NOMO-1 treated with dmso at 0.1 percent for 144 hours (cell line): Measurements from ENCODE around the gene KIF26A.

Experiments
- DNase-seq: peaks from one replicate; lab custom pipeline; 2025; ENCODE audit not compliant: unreplicated experiment; lab: John Stamatoyannopoulos, UW

The KIF26A gene

GRCh38 chr14:104129556-104129955 is 8.8 kb upstream of the KIF26A start:
- no peak for DNase-seq

- DNase-seq: peak; percentile 21
These were observed 7.3 kb upstream of the KIF26A start for GRCh38 chr14:104130974-104131651.

DNA sequence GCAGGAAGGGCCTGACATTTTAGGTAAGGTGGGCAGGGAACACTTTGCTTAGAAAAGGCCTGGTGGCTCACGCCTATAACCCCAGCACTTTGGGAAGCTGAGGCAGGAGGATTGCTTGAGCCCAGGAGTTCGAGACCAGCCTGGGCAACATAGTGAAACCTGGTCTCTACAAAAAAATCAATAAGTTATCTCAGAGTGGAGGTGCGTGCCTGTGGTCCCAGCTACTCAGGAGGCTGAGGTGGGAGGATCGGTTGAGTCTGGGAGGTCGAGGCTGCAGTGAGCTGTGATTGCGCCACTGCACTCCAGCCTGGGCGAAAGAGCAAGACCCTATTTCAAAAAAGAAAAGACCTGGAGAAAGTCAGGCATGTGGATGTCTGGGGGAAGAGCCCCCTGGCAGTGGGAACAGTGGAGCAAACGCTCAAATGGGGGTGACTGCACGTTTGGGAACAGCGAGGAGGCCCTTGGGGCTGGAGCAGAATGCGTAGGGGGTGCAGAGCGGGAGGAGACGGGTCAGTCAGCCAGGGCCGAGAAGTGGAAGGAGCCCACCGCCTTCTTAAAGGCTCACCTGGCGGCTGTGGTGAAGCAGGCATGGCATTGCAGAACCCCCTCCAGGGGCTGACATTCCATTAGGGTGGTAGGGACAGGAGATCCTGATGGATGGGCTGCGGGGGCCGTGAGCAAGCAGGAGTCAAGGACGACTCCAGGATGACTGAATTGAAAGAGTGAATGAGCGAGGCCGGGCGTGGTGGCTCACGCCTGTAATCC is 6.2 kb upstream of the KIF26A start:
- no peak for DNase-seq

- DNase-seq: no peak
These were observed 5.4 kb upstream of the KIF26A start for GRCh38 chr14:104132981-104133380.

DNA sequence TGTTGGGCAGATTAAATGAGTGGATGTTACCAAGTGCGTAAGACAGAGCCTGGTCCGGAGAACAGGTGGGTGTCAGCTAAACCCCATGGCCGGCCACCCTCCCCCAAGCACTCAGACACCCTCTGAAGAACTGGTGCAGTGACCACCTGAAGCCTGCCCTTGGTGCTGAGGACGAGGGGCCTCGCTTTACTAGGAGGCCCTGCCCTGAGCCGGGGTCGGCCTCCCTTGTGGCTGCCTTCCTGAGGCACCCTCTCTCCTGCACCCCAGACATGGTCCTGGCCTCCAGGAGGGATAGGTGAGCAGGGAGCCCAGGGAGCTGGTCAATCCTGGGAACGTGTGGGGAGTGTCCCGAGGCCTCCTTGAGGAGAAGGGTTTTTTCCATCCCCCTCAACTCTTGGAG is 4.9 kb upstream of the KIF26A start:
- no peak for DNase-seq

DNA sequence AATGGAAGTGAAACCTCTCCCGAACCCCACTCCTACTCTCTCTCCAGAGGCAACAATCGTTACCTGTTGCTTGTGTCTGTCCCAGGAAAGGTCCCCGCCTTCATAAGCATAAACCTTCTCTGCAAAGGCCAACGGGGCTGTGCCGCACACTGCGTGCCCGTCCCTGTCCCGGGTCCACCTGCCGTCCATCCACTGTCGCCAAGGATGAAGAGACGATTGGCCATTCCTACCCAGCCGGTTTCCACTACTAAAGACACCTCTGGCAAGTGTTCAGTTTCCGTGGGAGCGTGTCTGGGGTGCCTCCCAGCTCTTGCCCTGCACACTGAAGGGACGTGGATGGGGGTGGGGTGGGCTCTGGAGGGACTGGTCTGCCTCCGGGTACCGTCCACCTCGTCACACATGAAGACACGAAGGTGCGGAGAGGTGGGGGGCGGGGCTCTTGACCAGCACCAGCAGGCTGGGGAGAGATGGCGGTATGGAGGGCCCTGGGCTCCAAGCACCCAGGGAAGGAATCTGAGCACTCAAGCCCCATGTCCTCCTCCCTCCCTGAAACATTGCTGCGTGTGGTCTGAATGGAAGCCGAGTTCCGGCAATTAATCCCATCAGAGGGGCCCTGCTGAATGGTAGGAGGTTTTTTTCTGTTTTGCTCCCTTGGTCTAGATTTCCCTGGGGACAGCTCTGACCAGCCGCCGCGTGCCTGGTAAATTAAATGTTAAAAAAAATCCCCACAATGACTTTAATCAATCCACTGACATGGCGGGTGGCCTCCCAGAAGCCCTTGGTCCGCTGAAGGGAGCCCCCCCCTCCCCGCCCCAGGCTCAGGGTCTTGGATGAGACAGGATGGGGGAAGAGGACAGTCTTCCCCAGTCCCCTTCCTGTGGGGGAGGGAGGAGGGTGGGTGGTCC is 4.1 kb upstream of the KIF26A start:
- no peak for DNase-seq

- DNase-seq: no peak
These were observed 3.1 kb upstream of the KIF26A start for GRCh38 chr14:104135121-104135903.

GRCh38 chr14:104135904-104136471 is 2.4 kb upstream of the KIF26A start:
- no peak for DNase-seq

GRCh38 chr14:104136472-104137296 is 1.7 kb upstream of the KIF26A start:
- DNase-seq: no peak

GRCh38 chr14:104137297-104138097 is 890 bp upstream of the KIF26A start:
- peak; percentile 32 for DNase-seq

DNA sequence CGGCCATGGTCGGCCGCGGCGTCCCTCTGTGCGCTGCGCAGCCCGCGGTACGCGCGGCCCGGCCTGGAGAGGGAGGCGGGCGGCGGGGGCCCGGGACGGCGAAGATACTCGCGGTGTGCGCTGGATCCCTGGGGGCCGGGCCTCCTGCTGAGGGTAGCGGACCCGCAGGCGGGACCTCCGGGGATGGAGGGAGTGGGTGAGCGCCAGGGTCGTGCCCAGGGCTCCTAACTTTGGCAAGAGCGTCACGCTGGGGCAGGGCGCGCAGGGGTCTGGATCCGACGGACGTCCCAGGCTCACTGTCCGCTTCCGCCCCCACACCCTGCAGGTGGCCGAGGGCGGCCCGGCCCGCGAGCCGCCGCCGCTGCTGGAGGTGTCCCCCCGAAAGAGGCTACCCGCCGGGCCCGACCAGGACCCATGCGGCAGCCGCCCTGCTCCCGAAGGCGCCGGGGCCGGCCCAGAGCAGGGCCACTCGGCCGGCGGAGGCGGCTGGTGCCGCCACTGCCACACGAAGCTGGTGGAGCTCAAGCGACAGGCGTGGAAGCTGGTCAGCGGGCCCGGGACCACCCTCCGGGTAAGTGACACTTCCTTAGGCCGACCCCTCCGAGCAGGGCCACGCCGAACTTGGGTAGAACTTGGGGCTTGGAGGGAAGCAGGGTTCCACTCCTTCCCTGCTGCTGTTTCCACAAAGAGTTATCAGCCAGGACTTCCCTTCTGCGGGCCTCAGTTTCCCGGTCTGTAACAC is 502 bp downstream of the KIF26A start:
- DNase-seq: no peak

DNA sequence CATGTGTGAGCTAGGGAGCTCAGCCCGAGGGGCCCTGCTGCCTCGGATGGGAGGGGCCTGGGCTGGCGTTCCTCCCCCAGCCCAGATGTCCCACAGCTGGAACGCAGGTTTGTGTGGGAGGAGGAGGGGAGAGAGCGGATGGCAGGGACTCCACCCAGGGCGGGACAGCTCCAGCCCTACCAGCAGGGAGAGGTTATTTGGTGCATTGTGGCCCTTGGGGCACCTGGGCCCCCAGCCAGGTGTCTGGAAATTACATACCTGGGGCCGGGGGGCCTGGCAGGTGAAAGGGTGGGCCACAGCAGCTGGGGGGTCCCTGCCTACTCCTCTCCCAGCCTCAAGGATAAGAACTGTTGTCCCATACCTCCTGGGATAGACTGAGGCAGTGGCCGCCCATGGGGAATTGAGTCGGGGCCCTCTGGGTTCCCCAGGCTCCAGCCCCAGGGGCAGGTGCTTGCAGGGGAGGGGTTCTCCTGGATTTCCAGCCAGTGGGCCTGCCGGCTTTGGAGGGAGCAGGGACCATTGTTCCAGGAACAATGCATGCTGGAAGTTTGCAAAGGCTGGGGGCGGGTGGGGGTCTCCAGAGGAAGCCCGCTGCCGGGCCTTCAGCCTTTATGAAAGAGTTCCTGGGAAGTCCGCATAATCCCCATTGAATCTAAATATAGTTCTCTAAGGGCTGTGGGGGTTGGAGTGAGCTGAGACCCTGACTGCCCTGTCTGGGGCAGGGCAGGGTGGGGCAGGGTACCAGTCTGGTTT is 1.2 kb downstream of the KIF26A start:
- DNase-seq: no peak

GRCh38 chr14:104140213-104140462 is 1.8 kb downstream of the KIF26A start:
- DNase-seq: no peak

DNA sequence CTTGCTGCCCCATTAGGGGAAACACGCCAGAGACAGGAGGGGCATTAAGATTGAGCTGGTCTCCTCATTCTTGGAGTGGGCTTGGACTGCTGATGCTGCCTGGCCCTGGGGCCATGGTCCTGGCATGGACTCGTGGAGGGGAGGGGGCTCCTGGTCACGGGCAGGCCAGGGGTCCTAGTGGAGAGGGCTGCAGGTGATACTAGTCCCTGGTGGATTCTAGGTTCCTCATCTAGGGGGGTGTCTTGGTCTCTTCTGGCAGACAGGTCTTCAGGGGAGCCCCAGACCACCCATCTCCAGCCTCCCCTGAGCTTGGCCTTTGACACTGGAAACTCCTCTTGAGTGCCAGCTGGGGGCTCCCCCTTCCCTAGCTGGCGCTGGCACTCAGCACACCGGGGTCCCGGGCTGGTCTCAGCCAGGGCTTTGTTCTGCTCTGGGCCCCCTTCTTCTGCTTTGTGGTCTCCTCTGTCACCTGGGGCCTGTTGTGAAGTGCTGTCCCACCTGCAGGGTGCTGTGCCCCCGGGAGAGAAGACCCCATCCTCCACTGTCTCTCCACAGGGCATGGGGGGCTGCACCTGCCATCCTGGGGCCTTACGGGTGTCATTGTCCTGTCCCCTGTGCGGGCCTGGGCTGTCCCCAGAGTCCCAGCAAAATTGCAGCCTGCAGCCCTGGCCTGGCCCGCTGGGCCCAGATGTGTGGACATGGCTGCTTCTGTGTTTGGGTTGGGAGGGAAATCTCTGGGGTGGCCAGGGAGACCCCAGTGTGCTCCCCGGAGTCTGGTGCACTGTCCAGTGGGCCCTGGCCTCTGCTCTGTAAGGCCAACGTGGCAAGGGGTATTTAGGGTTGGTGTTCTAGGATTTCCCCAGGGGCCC is 2.3 kb downstream of the KIF26A start:
- no peak for DNase-seq

DNA sequence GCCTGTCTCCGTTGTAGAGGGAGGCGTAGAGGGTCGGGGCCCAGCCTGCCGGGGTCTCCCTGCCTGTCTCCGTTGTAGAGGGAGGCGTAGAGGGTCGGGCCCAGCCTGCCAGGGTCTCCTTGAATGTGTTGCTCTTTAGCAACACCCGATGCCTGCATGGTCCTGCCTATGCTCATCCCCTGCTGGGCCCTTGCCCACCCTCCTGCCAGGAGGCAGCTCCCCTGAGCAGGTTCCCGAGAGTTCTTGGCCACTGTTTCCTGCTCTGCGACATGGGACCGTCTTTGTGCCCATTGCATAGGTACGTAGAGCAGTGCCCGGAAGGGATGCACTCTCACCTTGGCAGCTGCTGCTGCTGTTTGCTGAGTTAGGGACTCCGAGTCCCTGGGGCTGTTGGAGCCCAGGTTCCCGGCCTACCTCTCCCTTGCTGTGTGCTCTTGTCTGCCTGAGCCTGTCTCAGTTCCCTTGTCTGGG is 3.3 kb downstream of the KIF26A start:
- DNase-seq: no peak

- DNase-seq: no peak
These were observed 4.0 kb downstream of the KIF26A start for GRCh38 chr14:104142136-104142945.
